BE2C (cell line): Measurements from ENCODE around the gene DDX24.

ENCODE experiments used
- DNase-seq: peaks from one replicate; pipeline ENCODE4 v3.0.0-alpha.2; 2020
- H3K27me3 ChIP-seq: fragments of 250-450 bp; sonication (Bioruptor Pico); 2 replicates; pipeline ENCODE4 v1.5.1; 2020; ENCODE audit warnings: mild to moderate bottlenecking
- H3K36me3 ChIP-seq: fragments of 250-450 bp; sonication (Bioruptor Pico); 2 replicates; pipeline ENCODE4 v1.5.1; 2020; ENCODE audit warnings: mild to moderate bottlenecking
- H3K4me1 ChIP-seq: fragments of 250-450 bp; sonication (Bioruptor Pico); 2 replicates; pipeline ENCODE4 v1.5.1; 2020
- H3K4me3 ChIP-seq: 2 replicates; pipeline ENCODE4 v1.5.1; 2011; ENCODE audit warnings: low read depth, low read length
- H3K9me3 ChIP-seq: fragments of 250-450 bp; sonication (Bioruptor Pico); 2 replicates; pipeline ENCODE4 v1.5.1; 2020
- CTCF ChIP-seq: IDR thresholded peaks from 2 replicates; pipeline ENCODE4 v1.5.1; 2012; ENCODE audit warnings: mild to moderate bottlenecking, low read depth, low read length

DDX24 gene

GRCh38 chr14:94098326-94098992 is 17.5 kb upstream of the DDX24 start:
- Histone ChIP-seq H3K27me3 (no peaks in the 10 kb centered on the region), H3K36me3 (0 out of 2 replicates have a peak, but pooled peaks cover 3% of the 10 kb centered on the region), H3K4me1 (no peaks in the 10 kb centered on the region), H3K9me3 (no peaks in the 10 kb centered on the region), H3K4me3 (no peak overlapping the region)
- DNase-seq, result no peak
- no peak for TF ChIP-seq CTCF

- Histone ChIP-seq H3K9me3 (no peaks in the 10 kb centered on the region), H3K4me1 (no peaks in the 10 kb centered on the region), H3K27me3 (no peaks in the 10 kb centered on the region), H3K4me3 (no peak overlapping the region), H3K36me3 (0 out of 2 replicates have a peak, but pooled peaks cover 3% of the 10 kb centered on the region)
- TF ChIP-seq CTCF, result no peak
- DNase-seq, result no peak
Observed at GRCh38 chr14:94097091-94097490, 16.1 kb upstream of the DDX24 start.

- H3K9me3 ChIP-seq, result no peaks in the 10 kb centered on the region
- TF ChIP-seq CTCF, result no peak
- no peaks in the 10 kb centered on the region for H3K4me1 ChIP-seq
- no peak overlapping the region for H3K4me3 ChIP-seq
- no peak for DNase-seq
- no peaks in the 10 kb centered on the region for H3K27me3 ChIP-seq
- 0 out of 2 replicates have a peak, but pooled peaks cover 3% of the 10 kb centered on the region for H3K36me3 ChIP-seq
Observed at GRCh38 chr14:94093418-94093817, 12.4 kb upstream of the DDX24 start.

- no peaks in the 10 kb centered on the region for H3K27me3 ChIP-seq
- TF ChIP-seq CTCF, result no peak
- no peaks in the 10 kb centered on the region for H3K9me3 ChIP-seq
- DNase-seq, result no peak
- no peak overlapping the region for H3K4me3 ChIP-seq
- no peaks in the 10 kb centered on the region for H3K4me1 ChIP-seq
- H3K36me3 ChIP-seq, result no peaks in the 10 kb centered on the region
Observed at GRCh38 chr14:94089479-94089878, 8.5 kb upstream of the DDX24 start.

GRCh38 chr14:94088516-94088915 is 7.5 kb upstream of the DDX24 start:
- Histone ChIP-seq H3K9me3 (no peaks in the 10 kb centered on the region), H3K27me3 (no peaks in the 10 kb centered on the region), H3K4me1 (no peaks in the 10 kb centered on the region), H3K36me3 (no peaks in the 10 kb centered on the region), H3K4me3 (no peak overlapping the region)
- no peak for DNase-seq
- no peak for TF ChIP-seq CTCF

- DNase-seq, result no peak
- Histone ChIP-seq H3K27me3 (no peaks in the 10 kb centered on the region), H3K4me1 (no peaks in the 10 kb centered on the region), H3K36me3 (no peaks in the 10 kb centered on the region), H3K4me3 (no peak overlapping the region), H3K9me3 (no peaks in the 10 kb centered on the region)
- TF ChIP-seq CTCF, result no peak
Observed at GRCh38 chr14:94087891-94088290, 6.9 kb upstream of the DDX24 start.
